HepG2 (cell line): ENCODE results near the gene COL4A2.

ENCODE experiments used
- CEBPZ ChIP-seq: IDR thresholded peaks from 2 replicates; pipeline ENCODE4 v1.6.1; 2012; ENCODE audit warnings: low read length, improper control_type of control experiment
- CTCF ChIP-seq: sonication (generic); formaldehyde crosslinking; IDR thresholded peaks from 2 replicates; pipeline ENCODE4 v1.5.0; 2020; ENCODE audit warnings: mild to moderate bottlenecking, missing genetic modification reagents, moderate library complexity
- FOSL1 ChIP-seq: sonication (generic); formaldehyde crosslinking; IDR thresholded peaks from 2 replicates; pipeline ENCODE4 v1.9.0; 2021; ENCODE audit warnings: missing genetic modification reagents, borderline replicate concordance
- HNRNPL ChIP-seq: fragments of 200-400 bp; formaldehyde crosslinking; IDR thresholded peaks from 2 replicates; pipeline ENCODE4 v1.6.1; 2017; ENCODE audit warnings: mild to moderate bottlenecking, low read depth, low read length
- NFE2 ChIP-seq: sonication (generic); formaldehyde crosslinking; IDR thresholded peaks from 2 replicates; pipeline ENCODE4 v1.4.0; 2020; ENCODE audit warnings: missing genetic modification reagents
- REST ChIP-seq, 2 experiments: IDR thresholded peaks; 2 replicates each; pipeline ENCODE4 v1.6.1; 2011 to 2012; ENCODE audit warnings: low read length in 2 of 2, borderline replicate concordance in 1 of 2, low read depth in 1 of 2, mild to moderate bottlenecking in 1 of 2, moderate library complexity in 1 of 2
- ZNF800 ChIP-seq: sonication (generic); formaldehyde crosslinking; IDR thresholded peaks from 2 replicates; pipeline ENCODE4 v1.4.0; 2020; ENCODE audit warnings: missing genetic modification reagents
- ZZZ3 ChIP-seq: sonication (generic); formaldehyde crosslinking; IDR thresholded peaks from 2 replicates; pipeline ENCODE4 v1.4.0; 2020; ENCODE audit warnings: missing genetic modification reagents, mild to moderate bottlenecking, borderline replicate concordance

GRCh38 chr13:110264685-110265275 is 42.3 kb upstream of the COL4A2 start:
- no peak for TF ChIP-seq ZZZ3 (CRISPR knock-in tag)
- no peak for TF ChIP-seq NFE2 (CRISPR knock-in tag)
- no peak for TF ChIP-seq CTCF (CRISPR knock-in tag)
- TF ChIP-seq ZNF800 (CRISPR knock-in tag): no peak
- no peak for TF ChIP-seq FOSL1 (CRISPR knock-in tag)
- TF ChIP-seq CEBPZ: no peak
- no peak for TF ChIP-seq REST (IDR thresholded peaks at IDR 0.05; ENCODE audit: borderline replicate concordance in 1 of 2, low read depth in 1 of 2, low read length in 2 of 2)
- no peak for TF ChIP-seq HNRNPL
